HepG2 (cell line): ENCODE results near the gene LRRN3. TPM values are rescaled to one million over a fixed set of nuclear protein-coding genes. Genes with fewer than 3 reads are reported as not detected.

ENCODE experiments used
- ATAC-seq: fragments of 200-7000 bp; cut with Tn5 transposase; 3 replicates; pipeline ENCODE4 v1.9.1; 2020; ENCODE audit warnings: mild to moderate bottlenecking, moderate library complexity
- BruUV-seq: library from RNA; stranded (reverse); fragments of 400-500 nt; replicated peaks from 2 replicates; lab custom pipeline; 2021; lab: Mats Ljungman, UMichigan
- CTCF ChIA-PET: fragments of 300-600 bp; formaldehyde crosslinking; extraction: SDS; loops from one replicate; lab custom pipeline; 2021; ENCODE audit warnings: low total read pairs, inconsistent platforms, low intra/inter-chr PET ratio; lab: Yijun Ruan, JAX
- POLR2A ChIA-PET: fragments of 350-600 bp; sonication (Branson Sonifier 250); formaldehyde crosslinking; loops from one replicate; lab custom pipeline; 2020; ENCODE audit warnings: antibody characterized with exemption, inconsistent platforms; lab: Yijun Ruan, JAX
- DNase-seq: peaks from one replicate; pipeline ENCODE4 v3.0.0-alpha.2; 2015; ENCODE audit warnings: low spot score
- FAIRE-seq: peaks from 3 replicates; lab custom pipeline; 2011; peaks lifted over from hg19 to GRCh38; lab: Jason Lieb, UNC
- H2AFZ ChIP-seq: one replicate; pipeline ENCODE4 v1.6.1; 2011; ENCODE audit warnings: low read length, inconsistent platforms
- H3K27ac ChIP-seq: fragments of 300-600 bp; 3 replicates; pipeline ENCODE4 v1.8.0; 2011; ENCODE audit warnings: mixed run types, mild to moderate bottlenecking, mixed read lengths, low read length, inconsistent platforms; ENCODE audit not compliant: insufficient read depth; ENCODE audit errors: extremely low read length
- H3K27me3 ChIP-seq, 2 experiments: fragments of 200-600 bp in 1 of 2; 2 replicates in 1 of 2; 3 replicates in 1 of 2; pipeline versions ENCODE4 v1.6.0 to v1.8.0; 2011; ENCODE audit warnings: low read length in 2 of 2, mild to moderate bottlenecking in 2 of 2, moderate library complexity in 2 of 2, inconsistent platforms in 1 of 2; ENCODE audit not compliant: insufficient read depth in 2 of 2, control insufficient read depth in 1 of 2
- H3K36me3 ChIP-seq, 2 experiments: fragments of 200-600 bp in 1 of 2; replicated peaks in 1 of 2; 2 replicates in 1 of 2; 3 replicates in 1 of 2; pipeline versions ENCODE4 v1.5.1 to v1.8.0; 2011; ENCODE audit warnings: low read length in 2 of 2, inconsistent platforms in 1 of 2; ENCODE audit not compliant: insufficient read depth in 2 of 2, control insufficient read depth in 1 of 2
- H3K4me1 ChIP-seq: 2 replicates; pipeline ENCODE4 v1.5.1; 2012; ENCODE audit warnings: low read length, inconsistent platforms; ENCODE audit not compliant: insufficient read depth
- H3K4me2 ChIP-seq: 2 replicates; pipeline ENCODE4 v1.6.0; 2011; ENCODE audit warnings: low read depth, low read length, inconsistent platforms
- H3K4me3 ChIP-seq, 3 experiments: fragments of 200-600 bp in 1 of 3; sonication (generic), shearing (Covaris generic) in 1 of 3; replicated peaks in 1 of 3; 2 replicates each; pipeline ENCODE4 v1.5.1; 2011 to 2016; ENCODE audit warnings: low read length in 3 of 3, inconsistent platforms in 2 of 3, low read depth in 2 of 3, mild to moderate bottlenecking in 2 of 3, control low read depth in 1 of 3, mixed read lengths in 1 of 3; ENCODE audit not compliant: insufficient read depth in 1 of 3
- H3K79me2 ChIP-seq: one replicate; pipeline ENCODE4 v1.6.1; 2011; ENCODE audit warnings: low read length, inconsistent platforms; ENCODE audit not compliant: insufficient read depth
- H3K9ac ChIP-seq: 2 replicates; pipeline ENCODE4 v1.6.0; 2011; ENCODE audit warnings: mild to moderate bottlenecking, low read depth, low read length, inconsistent platforms; ENCODE audit not compliant: insufficient read depth
- H3K9me3 ChIP-seq: 2 replicates; pipeline ENCODE4 v1.5.1; 2012; ENCODE audit warnings: mild to moderate bottlenecking, low read length
- H4K20me1 ChIP-seq: 2 replicates; pipeline ENCODE4 v1.6.0; 2011; ENCODE audit warnings: inconsistent platforms, mild to moderate bottlenecking, low read length, moderate library complexity; ENCODE audit not compliant: insufficient read depth
- ELF1 ChIP-seq: sonication (generic); formaldehyde crosslinking; IDR thresholded peaks from 2 replicates; pipeline ENCODE4 v1.4.0; 2020; ENCODE audit warnings: missing genetic modification reagents
- SMARCE1 ChIP-seq: fragments of 450-650 bp; IDR thresholded peaks from 2 replicates; pipeline ENCODE4 v1.6.1; 2017; ENCODE audit warnings: borderline replicate concordance
- U2AF2 ChIP-seq: fragments of 200-400 bp; formaldehyde crosslinking; IDR thresholded peaks from 2 replicates; pipeline ENCODE4 v1.6.1; 2017; ENCODE audit warnings: low read depth, mild to moderate bottlenecking, low read length
- ZNF7 ChIP-seq: IDR thresholded peaks from 2 replicates; pipeline ENCODE4 v1.6.1; 2016; ENCODE audit warnings: missing biosample characterization, missing genetic modification reagents
- ZNF839 ChIP-seq: sonication (generic); formaldehyde crosslinking; IDR thresholded peaks from 2 replicates; pipeline ENCODE4 v1.4.0; 2020; ENCODE audit warnings: missing genetic modification reagents, mild to moderate bottlenecking, borderline replicate concordance
- WGBS: methylation state at CpG from one replicate; pipeline ENCODE4 v1.1.6; 2017; ENCODE audit warnings: low lambda C conversion rate; 5-methylcytosine and 5-hydroxymethylcytosine counted together
- in situ Hi-C: cut with HindIII; loops from 2 replicates; pipeline ENCODE4 v1.10.0; 2017; ENCODE audit warnings: low pct_unique_long_range_greater_than_20kb; ENCODE audit not compliant: extremely low pct_ligation_motif_present
- intact Hi-C: fragments of 100-400 bp; cut with micrococcal nuclease; formaldehyde crosslinking; loops from one replicate; pipeline ENCODE4 v1.10.0; 2022; ENCODE audit not compliant: unreplicated experiment
- polyA plus RNA-seq, 8 experiments: library from polyadenylated mRNA; depleted of rRNA in 3 of 8; stranded (reverse) in 7 of 8; unstranded in 1 of 8; fragments of >200 nt; fragmentation: Illumina TruSeq in 4 of 8; extraction: Trizol in 4 of 8; gene quantifications; 2 replicates each; pipeline versions ENCODE4 v1.2.1 to v1.2.3, GENCODE V29; 2011 to 2016; ENCODE audit warnings: low read depth in 4 of 8, missing spikeins in 1 of 8, mixed read lengths in 1 of 8; ENCODE audit not compliant: insufficient read depth in 1 of 8
- total RNA-seq, 5 experiments: library from RNA; depleted of rRNA; stranded (reverse); fragments of >200 nt; fragmentation: Illumina TruSeq; extraction: Trizol; gene quantifications; 2 replicates each; pipeline ENCODE4 v1.2.3, GENCODE V29; 2016; ENCODE audit warnings: low read depth in 1 of 5
- TF ChIP-seq, protein P1 (sequence below): IDR thresholded peaks from 2 replicates; pipeline ENCODE4 v1.4.0; 2020; ENCODE audit warnings: mild to moderate bottlenecking, missing genetic modification reagents
- TF ChIP-seq, protein P2 (sequence below): sonication (generic); formaldehyde crosslinking; IDR thresholded peaks from 2 replicates; pipeline ENCODE4 v1.4.0; 2020; ENCODE audit warnings: missing genetic modification reagents
- TF ChIP-seq, protein P3 (sequence below): IDR thresholded peaks from 2 replicates; pipeline ENCODE4 v1.6.1; 2016; ENCODE audit warnings: missing genetic modification reagents, missing compliant biosample characterization

Gene LRRN3
- total and polyA plus RNA-seq, 2 of the 13 experiments (the other 11 are each of a cell fraction or from before 2014, with no cell fraction given), result 0.07 TPM; not detected in 1

DNA sequence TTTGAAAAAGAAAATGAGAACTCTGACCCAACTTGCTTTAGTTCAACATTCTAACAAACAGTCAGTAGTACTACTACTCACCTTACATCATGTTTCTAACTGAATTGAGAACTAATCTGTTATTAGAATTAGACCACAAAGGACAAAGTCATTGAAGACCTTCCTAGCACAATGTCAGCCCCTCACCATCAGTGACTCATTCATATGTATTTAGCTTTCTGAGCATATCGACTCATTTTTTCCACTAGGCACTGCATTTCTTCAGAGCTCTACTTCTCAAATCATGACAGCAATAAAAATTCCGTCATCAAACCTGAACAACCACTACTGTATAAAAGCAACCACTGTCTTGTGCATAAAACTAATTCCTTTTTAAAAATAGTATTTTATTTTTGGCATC is 4.4 kb upstream of the LRRN3 start:
- no peak for TF ChIP-seq ELF1 (CRISPR knock-in tag)
- TF ChIP-seq ZNF7 (CRISPR knock-in tag), result no peak
- TF ChIP-seq, protein P1, sequence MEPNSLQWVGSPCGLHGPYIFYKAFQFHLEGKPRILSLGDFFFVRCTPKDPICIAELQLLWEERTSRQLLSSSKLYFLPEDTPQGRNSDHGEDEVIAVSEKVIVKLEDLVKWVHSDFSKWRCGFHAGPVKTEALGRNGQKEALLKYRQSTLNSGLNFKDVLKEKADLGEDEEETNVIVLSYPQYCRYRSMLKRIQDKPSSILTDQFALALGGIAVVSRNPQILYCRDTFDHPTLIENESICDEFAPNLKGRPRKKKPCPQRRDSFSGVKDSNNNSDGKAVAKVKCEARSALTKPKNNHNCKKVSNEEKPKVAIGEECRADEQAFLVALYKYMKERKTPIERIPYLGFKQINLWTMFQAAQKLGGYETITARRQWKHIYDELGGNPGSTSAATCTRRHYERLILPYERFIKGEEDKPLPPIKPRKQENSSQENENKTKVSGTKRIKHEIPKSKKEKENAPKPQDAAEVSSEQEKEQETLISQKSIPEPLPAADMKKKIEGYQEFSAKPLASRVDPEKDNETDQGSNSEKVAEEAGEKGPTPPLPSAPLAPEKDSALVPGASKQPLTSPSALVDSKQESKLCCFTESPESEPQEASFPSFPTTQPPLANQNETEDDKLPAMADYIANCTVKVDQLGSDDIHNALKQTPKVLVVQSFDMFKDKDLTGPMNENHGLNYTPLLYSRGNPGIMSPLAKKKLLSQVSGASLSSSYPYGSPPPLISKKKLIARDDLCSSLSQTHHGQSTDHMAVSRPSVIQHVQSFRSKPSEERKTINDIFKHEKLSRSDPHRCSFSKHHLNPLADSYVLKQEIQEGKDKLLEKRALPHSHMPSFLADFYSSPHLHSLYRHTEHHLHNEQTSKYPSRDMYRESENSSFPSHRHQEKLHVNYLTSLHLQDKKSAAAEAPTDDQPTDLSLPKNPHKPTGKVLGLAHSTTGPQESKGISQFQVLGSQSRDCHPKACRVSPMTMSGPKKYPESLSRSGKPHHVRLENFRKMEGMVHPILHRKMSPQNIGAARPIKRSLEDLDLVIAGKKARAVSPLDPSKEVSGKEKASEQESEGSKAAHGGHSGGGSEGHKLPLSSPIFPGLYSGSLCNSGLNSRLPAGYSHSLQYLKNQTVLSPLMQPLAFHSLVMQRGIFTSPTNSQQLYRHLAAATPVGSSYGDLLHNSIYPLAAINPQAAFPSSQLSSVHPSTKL, result no peak
- no peak for TF ChIP-seq U2AF2
- in situ Hi-C loops, result loop anchor here (25.0 kb wide), 2 partner anchors 651 to 999 kb away; no protein-coding TSS in a partner anchor
- no TSS peak for BruUV-seq

DNA sequence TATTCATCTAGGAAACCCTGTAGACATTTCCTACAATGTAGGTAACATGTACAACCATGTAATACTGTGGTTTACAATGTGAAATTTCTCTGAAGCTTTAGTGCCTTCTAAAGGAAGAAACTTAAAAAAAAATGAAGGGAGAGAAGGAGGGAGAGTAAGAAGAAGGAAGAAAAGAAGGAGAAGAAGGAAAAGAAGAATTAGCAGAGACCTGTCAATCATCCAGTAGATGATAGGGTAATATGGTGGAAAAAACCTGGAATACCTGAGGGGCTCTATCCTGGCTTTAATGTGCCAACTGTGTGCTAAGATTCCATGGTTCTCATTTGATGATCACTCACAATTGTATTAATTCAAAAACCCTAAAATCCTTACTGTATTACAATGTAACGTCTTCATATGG is 2.6 kb upstream of the LRRN3 start:
- no peak overlapping the region for H2AFZ ChIP-seq
- no peaks in the 10 kb centered on the region for H3K36me3 ChIP-seq
- H3K27ac ChIP-seq, result no peak overlapping the region
- H4K20me1 ChIP-seq, result no peaks in the 10 kb centered on the region
- no peaks in the 10 kb centered on the region for H3K4me1 ChIP-seq
- FAIRE-seq (no peak), ATAC-seq (no peak), DNase-seq (no peak)
- CTCF ChIA-PET, result no interaction called here
- no peaks in the 10 kb centered on the region for H3K79me2 ChIP-seq
- H3K9ac ChIP-seq, result no peak overlapping the region
- BruUV-seq, result no TSS peak
- intact Hi-C loops, result no loop called here
- H3K27me3 ChIP-seq, result no peaks in the 10 kb centered on the region
- in situ Hi-C loops, result loop anchor here (25.0 kb wide), 2 partner anchors 649 to 1001 kb away; no protein-coding TSS in a partner anchor
- POLR2A ChIA-PET, result no interaction called here
- no peaks in the 10 kb centered on the region for H3K9me3 ChIP-seq
- 20% methylated on average over 1 of the region's 1 CpG for WGBS
- no peak overlapping the region for H3K4me2 ChIP-seq
- H3K4me3 ChIP-seq, result no peak overlapping the region
- TF ChIP-seq ZNF839 (CRISPR knock-in tag) (no peak), SMARCE1 (no peak)
- TF ChIP-seq, protein P2, sequence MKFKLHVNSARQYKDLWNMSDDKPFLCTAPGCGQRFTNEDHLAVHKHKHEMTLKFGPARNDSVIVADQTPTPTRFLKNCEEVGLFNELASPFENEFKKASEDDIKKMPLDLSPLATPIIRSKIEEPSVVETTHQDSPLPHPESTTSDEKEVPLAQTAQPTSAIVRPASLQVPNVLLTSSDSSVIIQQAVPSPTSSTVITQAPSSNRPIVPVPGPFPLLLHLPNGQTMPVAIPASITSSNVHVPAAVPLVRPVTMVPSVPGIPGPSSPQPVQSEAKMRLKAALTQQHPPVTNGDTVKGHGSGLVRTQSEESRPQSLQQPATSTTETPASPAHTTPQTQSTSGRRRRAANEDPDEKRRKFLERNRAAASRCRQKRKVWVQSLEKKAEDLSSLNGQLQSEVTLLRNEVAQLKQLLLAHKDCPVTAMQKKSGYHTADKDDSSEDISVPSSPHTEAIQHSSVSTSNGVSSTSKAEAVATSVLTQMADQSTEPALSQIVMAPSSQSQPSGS (CRISPR knock-in tag), result no peak
- TF ChIP-seq, protein P3, sequence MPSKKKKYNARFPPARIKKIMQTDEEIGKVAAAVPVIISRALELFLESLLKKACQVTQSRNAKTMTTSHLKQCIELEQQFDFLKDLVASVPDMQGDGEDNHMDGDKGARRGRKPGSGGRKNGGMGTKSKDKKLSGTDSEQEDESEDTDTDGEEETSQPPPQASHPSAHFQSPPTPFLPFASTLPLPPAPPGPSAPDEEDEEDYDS (CRISPR knock-in tag), result no peak

More for the DNA sequence above, 4.4 kb upstream of the LRRN3 start:
- Histone ChIP-seq H3K79me2 (no peaks in the 10 kb centered on the region), H3K36me3 (no peaks in the 10 kb centered on the region), H3K4me3 (no peak overlapping the region), H4K20me1 (no peaks in the 10 kb centered on the region), H2AFZ (no peak overlapping the region), H3K4me1 (peaks cover 3% of the 10 kb centered on the region), H3K27me3 (no peaks in the 10 kb centered on the region), H3K4me2 (no peak overlapping the region), H3K27ac (no peak overlapping the region), H3K9me3 (no peaks in the 10 kb centered on the region), H3K9ac (no peak overlapping the region)
- ChIA-PET POLR2A (no interaction called here), CTCF (no interaction called here)
- WGBS, result 47% methylated on average over 2 of the region's 2 CpGs
- DNase-seq (no peak), ATAC-seq (no peak), FAIRE-seq (no peak)
- intact Hi-C loops, result no loop called here
